ENCODE data around the gene DACT3. TPM values are rescaled to one million over a fixed set of nuclear protein-coding genes. Genes with fewer than 3 reads are reported as not detected.

DACT3 gene
- total and polyA plus RNA-seq, 2 of the 13 experiments (the other 11 are each of a cell fraction or from before 2014, with no cell fraction given): 0.04 TPM; not detected in 1

- TF ChIP-seq TFDP1 (CRISPR knock-in tag; IDR thresholded peaks at IDR 0.05; ENCODE audit: borderline replicate concordance) (no peak), IKZF1 (IDR thresholded peaks at IDR 0.05) (no peak), JUN (CRISPR knock-in tag; IDR thresholded peaks at IDR 0.05) (no peak), ZNF761 (CRISPR knock-in tag; conservative IDR thresholded peaks at IDR 0.05) (no peak), ZC3H4 (CRISPR knock-in tag; IDR thresholded peaks at IDR 0.05; ENCODE audit: borderline replicate concordance) (no peak), CREM (IDR thresholded peaks at IDR 0.05) (peak; percentile 77), CREM (CRISPR knock-in tag; IDR thresholded peaks at IDR 0.05) (no peak), GFI1 (CRISPR knock-in tag; IDR thresholded peaks at IDR 0.05; ENCODE audit: borderline replicate concordance) (no peak), NFATC3 (CRISPR knock-in tag; IDR thresholded peaks at IDR 0.05) (no peak), MLLT10 (CRISPR knock-in tag; IDR thresholded peaks at IDR 0.05) (no peak), ZNF274 (CRISPR knock-in tag; IDR thresholded peaks at IDR 0.05) (no peak), ZNF382 (CRISPR knock-in tag; IDR thresholded peaks at IDR 0.05; ENCODE audit: borderline replicate concordance) (no peak), FOXO1 (CRISPR knock-in tag; IDR thresholded peaks at IDR 0.05) (no peak), NCOR1 (IDR thresholded peaks at IDR 0.05; ENCODE audit: borderline replicate concordance, low read length) (no peak; the same call in 1 of the 2 replicates), ZNF260 (CRISPR knock-in tag; IDR thresholded peaks at IDR 0.05; ENCODE audit: borderline replicate concordance, low read depth) (no peak)
- TF ChIP-seq, protein P1, sequence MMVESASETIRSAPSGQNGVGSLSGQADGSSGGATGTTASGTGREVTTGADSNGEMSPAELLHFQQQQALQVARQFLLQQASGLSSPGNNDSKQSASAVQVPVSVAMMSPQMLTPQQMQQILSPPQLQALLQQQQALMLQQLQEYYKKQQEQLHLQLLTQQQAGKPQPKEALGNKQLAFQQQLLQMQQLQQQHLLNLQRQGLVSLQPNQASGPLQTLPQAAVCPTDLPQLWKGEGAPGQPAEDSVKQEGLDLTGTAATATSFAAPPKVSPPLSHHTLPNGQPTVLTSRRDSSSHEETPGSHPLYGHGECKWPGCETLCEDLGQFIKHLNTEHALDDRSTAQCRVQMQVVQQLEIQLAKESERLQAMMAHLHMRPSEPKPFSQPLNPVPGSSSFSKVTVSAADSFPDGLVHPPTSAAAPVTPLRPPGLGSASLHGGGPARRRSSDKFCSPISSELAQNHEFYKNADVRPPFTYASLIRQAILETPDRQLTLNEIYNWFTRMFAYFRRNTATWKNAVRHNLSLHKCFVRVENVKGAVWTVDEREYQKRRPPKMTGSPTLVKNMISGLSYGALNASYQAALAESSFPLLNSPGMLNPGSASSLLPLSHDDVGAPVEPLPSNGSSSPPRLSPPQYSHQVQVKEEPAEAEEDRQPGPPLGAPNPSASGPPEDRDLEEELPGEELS (CRISPR knock-in tag; IDR thresholded peaks at IDR 0.05): no peak
- TF ChIP-seq, protein P2, sequence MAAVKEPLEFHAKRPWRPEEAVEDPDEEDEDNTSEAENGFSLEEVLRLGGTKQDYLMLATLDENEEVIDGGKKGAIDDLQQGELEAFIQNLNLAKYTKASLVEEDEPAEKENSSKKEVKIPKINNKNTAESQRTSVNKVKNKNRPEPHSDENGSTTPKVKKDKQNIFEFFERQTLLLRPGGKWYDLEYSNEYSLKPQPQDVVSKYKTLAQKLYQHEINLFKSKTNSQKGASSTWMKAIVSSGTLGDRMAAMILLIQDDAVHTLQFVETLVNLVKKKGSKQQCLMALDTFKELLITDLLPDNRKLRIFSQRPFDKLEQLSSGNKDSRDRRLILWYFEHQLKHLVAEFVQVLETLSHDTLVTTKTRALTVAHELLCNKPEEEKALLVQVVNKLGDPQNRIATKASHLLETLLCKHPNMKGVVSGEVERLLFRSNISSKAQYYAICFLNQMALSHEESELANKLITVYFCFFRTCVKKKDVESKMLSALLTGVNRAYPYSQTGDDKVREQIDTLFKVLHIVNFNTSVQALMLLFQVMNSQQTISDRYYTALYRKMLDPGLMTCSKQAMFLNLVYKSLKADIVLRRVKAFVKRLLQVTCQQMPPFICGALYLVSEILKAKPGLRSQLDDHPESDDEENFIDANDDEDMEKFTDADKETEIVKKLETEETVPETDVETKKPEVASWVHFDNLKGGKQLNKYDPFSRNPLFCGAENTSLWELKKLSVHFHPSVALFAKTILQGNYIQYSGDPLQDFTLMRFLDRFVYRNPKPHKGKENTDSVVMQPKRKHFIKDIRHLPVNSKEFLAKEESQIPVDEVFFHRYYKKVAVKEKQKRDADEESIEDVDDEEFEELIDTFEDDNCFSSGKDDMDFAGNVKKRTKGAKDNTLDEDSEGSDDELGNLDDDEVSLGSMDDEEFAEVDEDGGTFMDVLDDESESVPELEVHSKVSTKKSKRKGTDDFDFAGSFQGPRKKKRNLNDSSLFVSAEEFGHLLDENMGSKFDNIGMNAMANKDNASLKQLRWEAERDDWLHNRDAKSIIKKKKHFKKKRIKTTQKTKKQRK (IDR thresholded peaks at IDR 0.05; ENCODE audit: low read length): no peak
- TF ChIP-seq, protein P3, sequence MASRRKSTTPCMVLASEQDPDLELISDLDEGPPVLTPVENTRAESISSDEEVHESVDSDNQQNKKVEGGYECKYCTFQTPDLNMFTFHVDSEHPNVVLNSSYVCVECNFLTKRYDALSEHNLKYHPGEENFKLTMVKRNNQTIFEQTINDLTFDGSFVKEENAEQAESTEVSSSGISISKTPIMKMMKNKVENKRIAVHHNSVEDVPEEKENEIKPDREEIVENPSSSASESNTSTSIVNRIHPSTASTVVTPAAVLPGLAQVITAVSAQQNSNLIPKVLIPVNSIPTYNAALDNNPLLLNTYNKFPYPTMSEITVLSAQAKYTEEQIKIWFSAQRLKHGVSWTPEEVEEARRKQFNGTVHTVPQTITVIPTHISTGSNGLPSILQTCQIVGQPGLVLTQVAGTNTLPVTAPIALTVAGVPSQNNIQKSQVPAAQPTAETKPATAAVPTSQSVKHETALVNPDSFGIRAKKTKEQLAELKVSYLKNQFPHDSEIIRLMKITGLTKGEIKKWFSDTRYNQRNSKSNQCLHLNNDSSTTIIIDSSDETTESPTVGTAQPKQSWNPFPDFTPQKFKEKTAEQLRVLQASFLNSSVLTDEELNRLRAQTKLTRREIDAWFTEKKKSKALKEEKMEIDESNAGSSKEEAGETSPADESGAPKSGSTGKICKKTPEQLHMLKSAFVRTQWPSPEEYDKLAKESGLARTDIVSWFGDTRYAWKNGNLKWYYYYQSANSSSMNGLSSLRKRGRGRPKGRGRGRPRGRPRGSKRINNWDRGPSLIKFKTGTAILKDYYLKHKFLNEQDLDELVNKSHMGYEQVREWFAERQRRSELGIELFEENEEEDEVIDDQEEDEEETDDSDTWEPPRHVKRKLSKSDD (CRISPR knock-in tag; IDR thresholded peaks at IDR 0.05; ENCODE audit: low read depth): no peak
- TF ChIP-seq, protein P4, sequence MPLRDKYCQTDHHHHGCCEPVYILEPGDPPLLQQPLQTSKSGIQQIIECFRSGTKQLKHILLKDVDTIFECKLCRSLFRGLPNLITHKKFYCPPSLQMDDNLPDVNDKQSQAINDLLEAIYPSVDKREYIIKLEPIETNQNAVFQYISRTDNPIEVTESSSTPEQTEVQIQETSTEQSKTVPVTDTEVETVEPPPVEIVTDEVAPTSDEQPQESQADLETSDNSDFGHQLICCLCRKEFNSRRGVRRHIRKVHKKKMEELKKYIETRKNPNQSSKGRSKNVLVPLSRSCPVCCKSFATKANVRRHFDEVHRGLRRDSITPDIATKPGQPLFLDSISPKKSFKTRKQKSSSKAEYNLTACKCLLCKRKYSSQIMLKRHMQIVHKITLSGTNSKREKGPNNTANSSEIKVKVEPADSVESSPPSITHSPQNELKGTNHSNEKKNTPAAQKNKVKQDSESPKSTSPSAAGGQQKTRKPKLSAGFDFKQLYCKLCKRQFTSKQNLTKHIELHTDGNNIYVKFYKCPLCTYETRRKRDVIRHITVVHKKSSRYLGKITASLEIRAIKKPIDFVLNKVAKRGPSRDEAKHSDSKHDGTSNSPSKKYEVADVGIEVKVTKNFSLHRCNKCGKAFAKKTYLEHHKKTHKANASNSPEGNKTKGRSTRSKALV (CRISPR knock-in tag; IDR thresholded peaks at IDR 0.05): no peak
Measured at GRCh38 chr19:46661020-46661731, at the start of gene DACT3 (continued).

Data from HepG2 (cell line).